Measurements from ENCODE around the gene TSHZ1. TPM values are rescaled to one million over a fixed set of nuclear protein-coding genes. Genes with fewer than 3 reads are reported as not detected.

Gene TSHZ1
- polyA plus RNA-seq, 1 of the 3 experiments (the other 2 are of a cell fraction), result 2.6 TPM

GRCh38 chr18:75289761-75290160 lies 79.2 kb downstream of the TSHZ1 start:
- no peak for DNase-seq
- no peaks in the 10 kb centered on the region for H3K4me1 ChIP-seq (ENCODE audit: control insufficient read depth in 1 of 2, insufficient read depth in 2 of 2, low read depth in 1 of 2, low read length in 1 of 2)
- no peak for TF ChIP-seq RCOR1 (IDR thresholded peaks at IDR 0.05; ENCODE audit: low read length)
- TF ChIP-seq RFX5 (IDR thresholded peaks at IDR 0.05; ENCODE audit: low read length), result no peak
- no peak for TF ChIP-seq MXI1 (IDR thresholded peaks at IDR 0.05; ENCODE audit: low read depth, low read length)
- no peak for TF ChIP-seq EZH2phosphoT487 (IDR thresholded peaks at IDR 0.05; ENCODE audit: borderline replicate concordance, low read depth)
- TF ChIP-seq GATA2 (CRISPR knock-in tag; IDR thresholded peaks at IDR 0.05), result no peak
- H3K9ac ChIP-seq, result no peak overlapping the region
- H3K4me2 ChIP-seq, result no peak overlapping the region
- H4K20me1 ChIP-seq (ENCODE audit: insufficient read depth), result no peaks in the 10 kb centered on the region
- H3K9me2 ChIP-seq, result no peaks in the 10 kb centered on the region
- WGBS (ENCODE audit: low lambda C conversion rate), result 89% methylated on average over 4 of the region's 4 CpGs
- H3K79me2 ChIP-seq (ENCODE audit: insufficient read depth), result no peaks in the 10 kb centered on the region
- H3K27me3 ChIP-seq (ENCODE audit: insufficient read depth), result no peaks in the 10 kb centered on the region
- CTCF ChIA-PET, result no interaction called here
- peaks cover 0 to 6% of the 10 kb centered on the region in 2 experiments for H3K36me3 ChIP-seq (replicated peaks in 1 of 2; ENCODE audit: control insufficient read depth in 1 of 2, insufficient read depth in 2 of 2, low read length in 1 of 2)
- no peak overlapping the region for H3K27ac ChIP-seq (ENCODE audit: low read depth in 2 of 2, low read length in 1 of 2)
- POLR2A ChIA-PET, result no interaction called here
- no peaks in the 10 kb centered on the region for H3K9me3 ChIP-seq
- H2AFZ ChIP-seq (ENCODE audit: low read depth), result no peak overlapping the region
- no peak overlapping the region for H3K4me3 ChIP-seq (ENCODE audit: low read depth in 2 of 2, low read length in 1 of 2)
- H3F3A ChIP-seq (replicated peaks; ENCODE audit: insufficient read depth), result no peaks in the 10 kb centered on the region

GRCh38 chr18:75290737-75291358 lies 80.3 kb downstream of the TSHZ1 start:
- H3K4me3 ChIP-seq (ENCODE audit: low read depth in 2 of 2, low read length in 1 of 2), result no peak overlapping the region
- no peaks in the 10 kb centered on the region for H3K4me1 ChIP-seq (ENCODE audit: control insufficient read depth in 1 of 2, insufficient read depth in 2 of 2, low read depth in 1 of 2, low read length in 1 of 2)
- no peaks in the 10 kb centered on the region for H3K27me3 ChIP-seq (ENCODE audit: insufficient read depth)
- WGBS (ENCODE audit: low lambda C conversion rate), result 92% methylated on average over 9 of the region's 9 CpGs
- peaks cover 0 to 6% of the 10 kb centered on the region in 2 experiments for H3K36me3 ChIP-seq (replicated peaks in 1 of 2; ENCODE audit: control insufficient read depth in 1 of 2, insufficient read depth in 2 of 2, low read length in 1 of 2)
- H3K9me3 ChIP-seq, result no peaks in the 10 kb centered on the region
- H3K9me2 ChIP-seq, result no peaks in the 10 kb centered on the region
- TF ChIP-seq FOXM1 (IDR thresholded peaks at IDR 0.05; ENCODE audit: low read depth), result no peak
- TF ChIP-seq SIN3A (IDR thresholded peaks at IDR 0.05; ENCODE audit: borderline replicate concordance, low read depth, low read length), result no peak
- no peak for TF ChIP-seq YY1 (IDR thresholded peaks at IDR 0.05; ENCODE audit: low read depth)
- no peak for TF ChIP-seq TCF12 (IDR thresholded peaks at IDR 0.05)
- no peak for TF ChIP-seq TEAD4 (IDR thresholded peaks at IDR 0.05; ENCODE audit: borderline replicate concordance, insufficient read depth)
- no peak for TF ChIP-seq ZBTB33 (IDR thresholded peaks at IDR 0.05; ENCODE audit: borderline replicate concordance, low read depth)
- TF ChIP-seq FOXJ3 (CRISPR knock-in tag; IDR thresholded peaks at IDR 0.05), result no peak
- TF ChIP-seq RCOR1 (IDR thresholded peaks at IDR 0.05; ENCODE audit: low read length), result no peak
- TF ChIP-seq SMC3 (IDR thresholded peaks at IDR 0.05; ENCODE audit: low read depth, low read length), result no peak
- TF ChIP-seq REST (IDR thresholded peaks at IDR 0.05; ENCODE audit: low read depth, low read length), result no peak
- TF ChIP-seq IRF3 (IDR thresholded peaks at IDR 0.05; ENCODE audit: low read depth, low read length), result no peak
- TF ChIP-seq MEF2A (IDR thresholded peaks at IDR 0.05; ENCODE audit: borderline replicate concordance, low read depth), result no peak
- no peak for TF ChIP-seq JUND (IDR thresholded peaks at IDR 0.05)
- no peak for TF ChIP-seq PBX3 (IDR thresholded peaks at IDR 0.05)
- TF ChIP-seq NRF1 (IDR thresholded peaks at IDR 0.05; ENCODE audit: low read depth, low read length), result no peak
- no peak for TF ChIP-seq MXI1 (IDR thresholded peaks at IDR 0.05; ENCODE audit: low read depth, low read length)
- TF ChIP-seq RXRA (IDR thresholded peaks at IDR 0.05; ENCODE audit: borderline replicate concordance, low read depth), result no peak
- H2AFZ ChIP-seq (ENCODE audit: low read depth), result no peak overlapping the region
- no peaks in the 10 kb centered on the region for H3F3A ChIP-seq (replicated peaks; ENCODE audit: insufficient read depth)
- H3K27ac ChIP-seq (ENCODE audit: low read depth in 2 of 2, low read length in 1 of 2), result no peak overlapping the region
- no peaks in the 10 kb centered on the region for H3K79me2 ChIP-seq (ENCODE audit: insufficient read depth)
- H3K4me2 ChIP-seq, result no peak overlapping the region
- CTCF ChIA-PET, result no interaction called here
- POLR2A ChIA-PET, result no interaction called here
- no peak overlapping the region for H3K9ac ChIP-seq
- DNase-seq, result no peak
- no peaks in the 10 kb centered on the region for H4K20me1 ChIP-seq (ENCODE audit: insufficient read depth)

All from SK-N-SH (cell line).